GM18868 (cell line): ENCODE data around the gene GNPTG.

Source experiments
- ATAC-seq: cut with Tn5 transposase; IDR thresholded peaks from one replicate; pipeline ENCODE4 v1.9.1; 2021; ENCODE audit warnings: mild to moderate bottlenecking, moderate library complexity; ENCODE audit not compliant: unreplicated experiment

Gene GNPTG

DNA sequence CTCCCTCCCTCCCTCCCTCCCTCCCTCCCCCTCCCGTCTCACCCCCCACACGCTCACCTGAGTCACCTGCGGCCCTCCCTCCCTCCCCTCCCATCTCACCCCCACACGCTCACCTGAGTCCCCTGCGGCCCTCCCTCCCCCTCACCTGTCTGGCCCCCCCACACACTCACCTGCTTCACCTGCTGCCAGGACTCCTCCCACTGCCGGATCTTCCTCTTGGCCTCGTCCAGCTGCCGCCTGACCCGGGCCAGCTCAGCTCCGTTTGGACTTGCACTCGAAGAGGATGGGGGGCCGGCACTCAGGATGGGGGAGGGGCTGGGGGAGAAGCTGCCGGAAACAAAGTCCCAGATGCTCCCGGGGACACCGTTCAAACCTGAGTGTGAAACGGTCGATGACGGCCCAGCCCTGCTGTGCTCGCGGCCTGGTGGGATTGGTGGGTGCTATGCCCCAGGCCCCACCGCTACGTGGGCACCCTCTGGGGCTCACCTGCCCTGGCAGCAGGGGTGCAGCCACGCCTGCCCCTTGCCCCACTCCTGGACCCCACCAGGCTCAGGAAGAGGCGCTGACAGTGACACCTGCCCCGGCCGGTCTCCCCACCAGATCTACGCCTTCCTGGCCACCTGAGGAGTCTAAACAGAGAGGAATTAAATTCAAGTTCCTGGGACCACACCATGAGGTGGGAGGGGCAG, 15.9 kb downstream of the GNPTG start:
- ATAC-seq = no peak

DNA sequence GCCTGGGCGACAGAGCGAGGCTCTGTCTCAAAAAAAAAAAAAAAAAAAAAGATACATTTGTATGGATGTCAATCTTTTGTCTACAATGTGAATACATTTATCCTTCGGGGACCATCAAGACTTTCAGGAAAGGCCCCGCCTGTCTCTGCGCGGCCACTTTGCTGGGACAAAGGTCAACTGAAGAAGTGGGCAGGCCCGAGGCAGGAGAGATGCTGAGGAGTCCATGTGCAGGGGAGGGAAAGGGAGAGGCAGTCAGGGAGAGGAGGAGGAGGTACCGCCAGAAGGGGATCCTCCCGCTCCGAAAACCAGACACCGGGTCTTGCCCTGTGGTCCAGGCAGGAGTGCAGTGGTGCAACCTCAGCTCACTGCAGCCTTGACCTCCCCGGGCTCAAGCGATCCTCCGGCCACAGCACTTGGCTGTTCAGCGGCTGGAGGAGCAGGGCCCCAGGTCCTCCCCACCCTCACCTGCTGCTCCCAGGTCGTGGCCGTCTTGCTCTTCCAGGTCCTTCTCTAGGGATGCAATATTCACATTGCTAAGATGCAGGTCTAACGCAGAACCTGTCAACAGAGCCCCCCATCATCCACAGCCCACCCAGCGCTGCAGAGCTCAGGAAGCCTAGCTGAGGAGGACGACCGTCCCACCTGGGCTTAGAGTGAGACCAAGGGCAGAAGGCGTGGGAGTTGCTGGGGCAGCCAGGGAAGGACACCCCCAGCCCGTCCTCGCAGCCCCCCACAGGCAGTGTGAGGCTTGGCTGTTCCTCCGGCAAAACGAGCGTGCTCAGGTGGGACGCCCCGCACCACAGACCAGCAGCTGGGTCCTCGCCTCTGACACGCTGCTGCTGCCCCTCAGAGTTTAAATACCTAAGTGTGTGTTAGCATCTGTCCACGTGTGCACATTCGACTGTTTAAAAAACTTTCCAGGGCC, 19.6 kb downstream of the GNPTG start:
- ATAC-seq = no peak

GRCh38 chr16:1372292-1372950, 20.7 kb downstream of the GNPTG start:
- no peak for ATAC-seq

DNA sequence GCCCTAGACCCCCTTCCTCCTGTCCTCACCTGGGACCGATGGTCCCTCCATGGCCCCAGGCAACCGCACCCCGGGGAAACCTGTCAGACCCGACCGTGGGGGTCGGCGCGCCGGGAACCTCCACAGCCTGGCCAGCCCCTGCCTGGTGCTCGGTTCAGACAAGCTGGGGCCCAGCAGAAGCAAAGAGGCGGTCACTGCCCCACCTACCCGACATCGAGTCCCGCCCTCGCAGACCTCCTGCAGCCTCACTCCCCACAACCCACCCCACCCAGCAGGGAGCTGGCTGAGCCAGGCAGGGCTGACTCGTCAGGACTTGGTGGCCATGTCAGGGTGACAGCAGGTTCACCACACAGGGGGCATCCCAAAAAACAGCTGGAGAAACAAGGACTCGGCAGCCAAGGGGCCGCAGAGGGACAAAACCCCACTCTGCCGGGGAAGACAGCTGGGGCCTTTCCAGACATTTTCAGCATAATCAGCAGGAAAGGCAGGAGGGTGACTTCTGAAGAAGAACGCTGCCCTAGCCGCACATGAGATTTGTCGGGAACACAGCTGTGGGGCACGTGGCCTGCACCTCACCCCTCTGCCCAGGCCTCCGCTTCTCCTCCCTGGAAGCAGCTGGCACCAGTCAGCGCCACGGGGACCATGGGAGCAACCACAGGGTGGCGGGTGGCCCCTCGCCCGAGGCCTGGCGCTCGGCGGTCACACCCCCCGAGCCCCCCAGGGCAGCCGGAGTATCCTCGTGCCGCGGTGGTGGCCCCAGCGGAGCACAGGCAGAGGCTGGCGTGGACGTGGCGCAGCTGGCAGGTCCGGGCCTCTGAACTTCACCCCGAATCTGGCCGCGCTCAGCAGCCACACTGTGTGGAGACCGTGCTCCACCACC, 22.9 kb downstream of the GNPTG start:
- no peak for ATAC-seq

DNA sequence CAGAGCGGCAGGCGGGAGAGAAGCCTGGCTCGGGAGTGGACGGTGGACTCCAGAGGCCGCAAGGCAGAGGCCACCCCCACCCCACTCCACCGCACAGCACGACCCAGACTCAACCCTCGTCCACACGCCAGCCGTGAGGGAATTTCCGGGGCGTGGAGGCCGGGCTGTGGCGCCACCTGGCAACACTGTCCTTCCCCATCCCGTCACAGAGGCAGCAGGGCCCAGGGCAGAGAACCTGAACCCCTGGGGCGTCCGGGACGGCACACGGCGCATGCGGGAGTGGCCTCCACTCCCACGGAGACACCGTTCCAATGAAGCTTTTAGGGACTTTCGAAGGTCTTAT, 23.5 kb downstream of the GNPTG start:
- no peak for ATAC-seq

GRCh38 chr16:1375741-1376410, 24.1 kb downstream of the GNPTG start:
- ATAC-seq = no peak

GRCh38 chr16:1377406-1378010, 25.8 kb downstream of the GNPTG start:
- no peak for ATAC-seq

DNA sequence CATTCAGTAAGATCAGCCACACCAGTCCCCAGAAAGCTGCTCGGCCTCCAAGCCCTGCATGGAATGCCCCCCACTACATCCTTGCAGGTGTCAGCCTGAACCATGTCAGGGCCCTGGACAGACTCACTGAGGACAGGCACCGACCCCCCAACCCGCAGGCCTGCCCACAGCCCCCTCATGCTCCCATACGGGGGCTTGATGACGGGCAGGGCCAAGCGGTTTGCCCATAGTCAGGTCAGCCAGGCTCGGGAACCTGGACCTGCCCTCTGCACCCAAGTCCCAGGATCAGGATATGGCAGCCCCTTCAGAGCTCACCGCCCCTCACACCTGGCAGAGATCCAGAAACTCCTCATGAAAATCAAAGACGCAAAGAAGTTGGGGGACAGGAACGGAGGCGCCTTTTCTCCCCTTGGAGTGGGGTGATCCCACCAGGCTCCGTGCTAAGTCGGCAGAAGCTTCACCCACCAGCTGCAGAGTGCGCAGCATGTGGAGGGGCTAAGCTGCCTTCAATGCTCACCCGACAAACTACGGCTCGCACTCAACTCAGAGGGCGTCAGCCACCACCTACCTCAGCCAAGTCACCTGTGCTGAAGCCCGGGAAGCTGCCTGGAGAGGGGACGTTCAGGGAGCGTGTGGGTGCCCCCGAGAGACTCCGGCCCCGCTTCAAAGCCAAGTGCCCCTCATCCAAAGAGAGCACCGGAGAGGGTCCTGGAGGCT, 26.5 kb downstream of the GNPTG start:
- ATAC-seq = no peak

DNA sequence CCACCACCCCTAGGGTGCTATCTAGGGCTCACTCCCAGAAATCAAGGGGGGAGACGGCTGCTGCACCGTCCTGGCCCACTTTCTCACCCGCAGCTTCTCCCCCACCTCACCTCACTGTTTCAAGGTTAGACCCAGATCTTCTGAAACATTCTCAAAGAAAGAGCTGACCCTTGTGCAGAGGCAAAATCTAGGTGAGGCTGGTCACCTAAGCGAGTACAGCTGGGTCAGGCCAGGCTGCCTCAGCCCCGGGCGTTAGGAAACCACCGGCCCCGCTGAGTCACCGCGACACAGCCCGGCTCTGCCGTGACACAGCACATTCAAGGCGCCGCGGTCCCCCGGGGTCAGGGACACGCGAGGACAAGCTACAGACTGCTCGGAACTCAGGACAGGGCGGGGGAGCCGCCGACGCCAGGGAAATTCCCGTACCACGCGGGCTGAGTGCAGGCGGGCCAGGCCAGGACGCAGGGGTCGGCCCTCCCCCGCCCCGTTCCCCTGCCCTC, 27.1 kb downstream of the GNPTG start:
- ATAC-seq = peak; percentile 53

- peak; percentile 62 for ATAC-seq
These were observed 27.8 kb downstream of the GNPTG start for GRCh38 chr16:1379304-1380076.

DNA sequence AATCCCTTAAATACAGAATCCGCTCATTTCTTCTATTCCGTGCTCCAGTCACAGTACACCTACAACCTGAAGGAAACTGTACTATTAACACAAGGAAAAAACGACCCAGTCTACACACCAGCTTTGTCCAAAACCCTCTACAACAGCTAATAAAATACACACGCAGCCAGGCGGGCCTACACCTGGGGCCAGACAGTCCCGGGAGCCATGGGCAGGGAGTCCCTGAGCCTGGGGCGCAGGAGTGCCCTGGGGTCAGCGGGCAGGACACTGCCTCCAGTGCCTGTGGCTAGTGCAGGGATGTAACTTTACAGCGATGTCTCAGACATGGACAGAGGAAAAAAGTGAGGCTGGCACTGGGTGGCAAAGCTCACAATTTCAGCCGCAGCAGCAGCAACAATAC, 28.5 kb downstream of the GNPTG start:
- ATAC-seq = no peak

DNA sequence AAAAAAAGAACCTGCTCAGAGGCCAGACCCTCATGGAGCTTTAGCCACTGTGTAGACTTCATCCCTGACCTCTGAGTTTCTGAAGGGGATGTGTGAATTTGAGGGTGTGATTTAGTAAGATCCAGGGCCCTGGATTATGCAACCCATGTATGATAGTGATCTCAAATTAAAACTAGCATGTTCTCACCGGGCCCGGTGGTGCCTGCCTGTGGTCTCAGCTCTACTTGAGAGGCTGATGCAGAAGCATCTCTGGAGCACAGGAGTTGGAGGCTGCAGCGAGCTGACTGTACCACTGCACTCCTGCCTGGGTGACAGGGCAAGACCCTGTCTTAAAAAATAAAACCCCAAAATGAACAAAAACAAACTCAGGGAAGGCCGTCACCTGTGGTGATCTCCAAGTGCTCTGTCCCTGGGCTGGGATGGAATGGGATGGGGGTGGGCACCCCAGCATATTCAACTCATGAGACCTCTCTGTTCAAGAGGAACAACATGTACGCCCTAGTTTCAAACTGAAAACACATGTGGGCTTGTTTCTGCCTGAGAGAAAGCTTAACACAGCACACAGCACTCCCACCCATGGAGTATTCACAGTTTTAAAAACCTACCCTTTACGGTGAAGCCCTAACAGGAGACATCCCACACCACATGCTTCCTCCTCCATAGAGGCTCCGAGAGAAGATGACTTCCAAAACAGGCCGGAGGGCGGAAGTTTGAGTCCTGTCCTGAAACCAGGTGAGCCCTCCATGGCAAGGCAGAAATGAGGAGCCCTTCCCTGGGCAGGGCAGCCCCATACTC, 30.1 kb downstream of the GNPTG start:
- no peak for ATAC-seq

- ATAC-seq = no peak
These were observed 31.8 kb downstream of the GNPTG start for GRCh38 chr16:1383556-1383955.

- ATAC-seq = no peak
These were observed 33.5 kb downstream of the GNPTG start for GRCh38 chr16:1385232-1385631.

GRCh38 chr16:1387331-1387730, 35.6 kb downstream of the GNPTG start:
- ATAC-seq = no peak

DNA sequence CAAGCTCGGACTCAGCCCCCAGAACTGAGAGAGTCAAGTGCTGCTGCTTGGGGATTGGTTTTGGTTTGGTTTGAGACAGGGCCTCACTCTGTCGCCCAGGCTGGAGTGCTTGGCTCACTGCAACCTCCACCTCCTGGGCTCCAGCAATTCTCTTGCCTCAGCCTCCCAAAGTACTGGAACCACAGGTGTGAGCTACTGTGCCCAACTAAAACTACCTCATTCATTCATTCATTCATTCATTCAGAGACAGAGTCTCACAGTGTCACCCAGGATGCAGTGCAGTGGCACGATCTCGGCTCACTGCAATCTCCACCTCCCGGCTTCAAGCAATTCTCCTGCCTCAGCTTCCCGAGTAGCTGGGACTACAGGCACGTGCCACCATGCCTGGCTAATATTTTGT, 38.0 kb downstream of the GNPTG start:
- ATAC-seq = no peak

GRCh38 chr16:1390239-1390779, 38.6 kb downstream of the GNPTG start:
- ATAC-seq = no peak
